Right forelimb (tissue), 1 donor: ENCODE results near the gene AGXT.

ENCODE experiments used
- DNase-seq: peaks from one replicate; pipeline ENCODE4 v3.0.0-alpha.2; 2018

AGXT gene

GRCh38 chr2:240869956-240870875, 1.6 kb downstream of the AGXT start:
- no peak for DNase-seq

- DNase-seq: no peak
Observed at GRCh38 chr2:240871071-240871958, 2.7 kb downstream of the AGXT start.

GRCh38 chr2:240872317-240873097, 3.9 kb downstream of the AGXT start:
- DNase-seq: no peak

GRCh38 chr2:240873098-240873788, 4.6 kb downstream of the AGXT start:
- DNase-seq: no peak

GRCh38 chr2:240873805-240874714, 5.4 kb downstream of the AGXT start:
- no peak for DNase-seq

- no peak for DNase-seq
Observed at GRCh38 chr2:240874715-240875227, 6.1 kb downstream of the AGXT start.

- no peak for DNase-seq
Observed at GRCh38 chr2:240875228-240876034, 6.8 kb downstream of the AGXT start.

GRCh38 chr2:240876035-240876474, 7.4 kb downstream of the AGXT start:
- no peak for DNase-seq

- no peak for DNase-seq
Observed at GRCh38 chr2:240876475-240877251, 8.0 kb downstream of the AGXT start.

- no peak for DNase-seq
Observed at GRCh38 chr2:240877460-240878340, 9.1 kb downstream of the AGXT start.

- no peak for DNase-seq
Observed at GRCh38 chr2:240878341-240878936, 9.8 kb downstream of the AGXT start.

- no peak for DNase-seq
Observed at GRCh38 chr2:240879105-240879504, 10.5 kb downstream of the AGXT start.

GRCh38 chr2:240881913-240882312, 13.3 kb downstream of the AGXT start:
- DNase-seq: no peak

- DNase-seq: no peak
Observed at GRCh38 chr2:240884221-240884620, 15.6 kb downstream of the AGXT start.

- no peak for DNase-seq
Observed at GRCh38 chr2:240884745-240885144, 16.1 kb downstream of the AGXT start.

- DNase-seq: no peak
Observed at GRCh38 chr2:240885566-240885965, 16.9 kb downstream of the AGXT start.

GRCh38 chr2:240886023-240886565, 17.5 kb downstream of the AGXT start:
- no peak for DNase-seq
